DMS79 treated with DMSO at 0.1 percent for 48 hours (cell line): ENCODE results near the gene ARFGAP3.

ENCODE experiments used
- DNase-seq: peaks from one replicate; lab custom pipeline; 2025; lab: John Stamatoyannopoulos, UW

The ARFGAP3 gene

GRCh38 chr22:42863349-42863961 lies 6.4 kb upstream of the ARFGAP3 start:
- no peak for DNase-seq

GRCh38 chr22:42862045-42862734 lies 5.1 kb upstream of the ARFGAP3 start:
- no peak for DNase-seq

- DNase-seq = peak; percentile 56
Observed at GRCh38 chr22:42860968-42861367, 3.9 kb upstream of the ARFGAP3 start.

GRCh38 chr22:42857845-42858481 lies 890 bp upstream of the ARFGAP3 start:
- DNase-seq = no peak

GRCh38 chr22:42856179-42856864 lies 751 bp downstream of the ARFGAP3 start:
- DNase-seq = no peak

- DNase-seq = no peak
Observed at GRCh38 chr22:42855721-42856120, 1.4 kb downstream of the ARFGAP3 start.

- DNase-seq = no peak
Observed at GRCh38 chr22:42855211-42855610, 1.9 kb downstream of the ARFGAP3 start.

GRCh38 chr22:42848941-42849550 lies 8.0 kb downstream of the ARFGAP3 start:
- DNase-seq = no peak

- no peak for DNase-seq
Observed at GRCh38 chr22:42847110-42847509, 10.0 kb downstream of the ARFGAP3 start.

GRCh38 chr22:42844756-42845155 lies 12.3 kb downstream of the ARFGAP3 start:
- no peak for DNase-seq

GRCh38 chr22:42842658-42843370 lies 14.3 kb downstream of the ARFGAP3 start:
- no peak for DNase-seq

- DNase-seq = no peak
Observed at GRCh38 chr22:42841444-42841843, 15.6 kb downstream of the ARFGAP3 start.

- DNase-seq = no peak
Observed at GRCh38 chr22:42837556-42837955, 19.5 kb downstream of the ARFGAP3 start.

- DNase-seq = no peak
Observed at GRCh38 chr22:42836026-42836425, 21.0 kb downstream of the ARFGAP3 start.

GRCh38 chr22:42834177-42834949 lies 22.7 kb downstream of the ARFGAP3 start:
- peak; percentile 43 for DNase-seq

GRCh38 chr22:42833104-42833503 lies 24.0 kb downstream of the ARFGAP3 start:
- DNase-seq = no peak

GRCh38 chr22:42831712-42832111 lies 25.4 kb downstream of the ARFGAP3 start:
- DNase-seq = no peak

- no peak for DNase-seq
Observed at GRCh38 chr22:42830161-42830560, 26.9 kb downstream of the ARFGAP3 start.

- DNase-seq = no peak
Observed at GRCh38 chr22:42829302-42829701, 27.8 kb downstream of the ARFGAP3 start.

- no peak for DNase-seq
Observed at GRCh38 chr22:42825796-42826195, 31.3 kb downstream of the ARFGAP3 start.

- DNase-seq = no peak
Observed at GRCh38 chr22:42821386-42821785, 35.7 kb downstream of the ARFGAP3 start.
